HepG2 (cell line): Measurements from ENCODE around the gene MEX3A. TPM values are rescaled to one million over a fixed set of nuclear protein-coding genes. Genes with fewer than 3 reads are reported as not detected.
A peak's percentile ranks its signal among the peaks of the same experiment; 100 is the strongest.

Experiments used
- ATAC-seq: fragments of 200-7000 bp; cut with Tn5 transposase; 3 replicates; pipeline ENCODE4 v1.9.1; 2020; ENCODE audit warnings: mild to moderate bottlenecking, moderate library complexity
- BruUV-seq: library from RNA; stranded (reverse); fragments of 400-500 nt; replicated peaks from 2 replicates; lab custom pipeline; 2021; lab: Mats Ljungman, UMichigan
- CTCF ChIA-PET: fragments of 300-600 bp; formaldehyde crosslinking; extraction: SDS; loops from one replicate; lab custom pipeline; 2021; ENCODE audit warnings: low total read pairs, inconsistent platforms, low intra/inter-chr PET ratio; lab: Yijun Ruan, JAX
- POLR2A ChIA-PET: fragments of 350-600 bp; sonication (Branson Sonifier 250); formaldehyde crosslinking; loops from one replicate; lab custom pipeline; 2020; ENCODE audit warnings: antibody characterized with exemption, inconsistent platforms; lab: Yijun Ruan, JAX
- DNase-seq: peaks from one replicate; pipeline ENCODE4 v3.0.0-alpha.2; 2015; ENCODE audit warnings: low spot score
- FAIRE-seq: peaks from 3 replicates; lab custom pipeline; 2011; peaks lifted over from hg19 to GRCh38; lab: Jason Lieb, UNC
- H2AFZ ChIP-seq: one replicate; pipeline ENCODE4 v1.6.1; 2011; ENCODE audit warnings: low read length, inconsistent platforms
- H3K27ac ChIP-seq: fragments of 300-600 bp; 3 replicates; pipeline ENCODE4 v1.8.0; 2011; ENCODE audit warnings: mixed run types, mild to moderate bottlenecking, mixed read lengths, low read length, inconsistent platforms; ENCODE audit not compliant: insufficient read depth; ENCODE audit errors: extremely low read length
- H3K27me3 ChIP-seq, 2 experiments: fragments of 200-600 bp in 1 of 2; 2 replicates in 1 of 2; 3 replicates in 1 of 2; pipeline versions ENCODE4 v1.6.0 to v1.8.0; 2011; ENCODE audit warnings: low read length in 2 of 2, mild to moderate bottlenecking in 2 of 2, moderate library complexity in 2 of 2, inconsistent platforms in 1 of 2; ENCODE audit not compliant: insufficient read depth in 2 of 2, control insufficient read depth in 1 of 2
- H3K36me3 ChIP-seq, 2 experiments: fragments of 200-600 bp in 1 of 2; replicated peaks in 1 of 2; 2 replicates in 1 of 2; 3 replicates in 1 of 2; pipeline versions ENCODE4 v1.5.1 to v1.8.0; 2011; ENCODE audit warnings: low read length in 2 of 2, inconsistent platforms in 1 of 2; ENCODE audit not compliant: insufficient read depth in 2 of 2, control insufficient read depth in 1 of 2
- H3K4me1 ChIP-seq: 2 replicates; pipeline ENCODE4 v1.5.1; 2012; ENCODE audit warnings: low read length, inconsistent platforms; ENCODE audit not compliant: insufficient read depth
- H3K4me2 ChIP-seq: 2 replicates; pipeline ENCODE4 v1.6.0; 2011; ENCODE audit warnings: low read depth, low read length, inconsistent platforms
- H3K4me3 ChIP-seq, 3 experiments: fragments of 200-600 bp in 1 of 3; sonication (generic), shearing (Covaris generic) in 1 of 3; replicated peaks in 1 of 3; 2 replicates each; pipeline ENCODE4 v1.5.1; 2011 to 2016; ENCODE audit warnings: low read length in 3 of 3, inconsistent platforms in 2 of 3, low read depth in 2 of 3, mild to moderate bottlenecking in 2 of 3, control low read depth in 1 of 3, mixed read lengths in 1 of 3; ENCODE audit not compliant: insufficient read depth in 1 of 3
- H3K79me2 ChIP-seq: one replicate; pipeline ENCODE4 v1.6.1; 2011; ENCODE audit warnings: low read length, inconsistent platforms; ENCODE audit not compliant: insufficient read depth
- H3K9ac ChIP-seq: 2 replicates; pipeline ENCODE4 v1.6.0; 2011; ENCODE audit warnings: mild to moderate bottlenecking, low read depth, low read length, inconsistent platforms; ENCODE audit not compliant: insufficient read depth
- H3K9me3 ChIP-seq: 2 replicates; pipeline ENCODE4 v1.5.1; 2012; ENCODE audit warnings: mild to moderate bottlenecking, low read length
- H4K20me1 ChIP-seq: 2 replicates; pipeline ENCODE4 v1.6.0; 2011; ENCODE audit warnings: inconsistent platforms, mild to moderate bottlenecking, low read length, moderate library complexity; ENCODE audit not compliant: insufficient read depth
- AHR ChIP-seq: IDR thresholded peaks from 2 replicates; pipeline ENCODE4 v1.6.1; 2018; ENCODE audit warnings: missing genetic modification reagents, missing compliant biosample characterization
- ATF3 ChIP-seq: sonication (generic); formaldehyde crosslinking; IDR thresholded peaks from 2 replicates; pipeline ENCODE4 v1.4.0; 2020; ENCODE audit warnings: missing genetic modification reagents
- BRD4 ChIP-seq: sonication (generic); formaldehyde crosslinking; IDR thresholded peaks from 2 replicates; pipeline ENCODE4 v1.4.0; 2020; ENCODE audit warnings: missing genetic modification reagents
- FOXA1 ChIP-seq, 2 experiments: fragments of 450-650 bp in 1 of 2; sonication (generic) in 1 of 2; formaldehyde crosslinking in 1 of 2; IDR thresholded peaks; 2 replicates each; pipeline versions ENCODE4 v1.4.0 to v1.6.1; 2016 to 2020; ENCODE audit warnings: missing genetic modification reagents in 1 of 2
- HMG20A ChIP-seq: IDR thresholded peaks from 2 replicates; pipeline ENCODE4 v1.6.1; 2016; ENCODE audit warnings: borderline replicate concordance
- TAF1 ChIP-seq: sonication (generic); formaldehyde crosslinking; IDR thresholded peaks from 2 replicates; pipeline ENCODE4 v1.4.0; 2020; ENCODE audit warnings: missing genetic modification reagents
- ZFP62 ChIP-seq: sonication (generic); formaldehyde crosslinking; IDR thresholded peaks from 2 replicates; pipeline ENCODE4 v1.4.0; 2020; ENCODE audit warnings: missing genetic modification reagents
- ZFY ChIP-seq: sonication (generic); formaldehyde crosslinking; IDR thresholded peaks from 2 replicates; pipeline ENCODE4 v1.4.0; 2020; ENCODE audit warnings: missing genetic modification reagents
- ZNF598 ChIP-seq: sonication (generic); formaldehyde crosslinking; IDR thresholded peaks from 2 replicates; pipeline ENCODE4 v1.5.1; 2020; ENCODE audit warnings: mild to moderate bottlenecking, missing genetic modification reagents, borderline replicate concordance
- ZSCAN25 ChIP-seq: sonication (generic); formaldehyde crosslinking; IDR thresholded peaks from 2 replicates; pipeline ENCODE4 v1.8.0; 2022; ENCODE audit warnings: mild to moderate bottlenecking, missing genetic modification reagents
- WGBS: methylation state at CpG from one replicate; pipeline ENCODE4 v1.1.6; 2017; ENCODE audit warnings: low lambda C conversion rate; 5-methylcytosine and 5-hydroxymethylcytosine counted together
- in situ Hi-C: cut with HindIII; loops from 2 replicates; pipeline ENCODE4 v1.10.0; 2017; ENCODE audit warnings: low pct_unique_long_range_greater_than_20kb; ENCODE audit not compliant: extremely low pct_ligation_motif_present
- intact Hi-C: fragments of 100-400 bp; cut with micrococcal nuclease; formaldehyde crosslinking; loops from one replicate; pipeline ENCODE4 v1.10.0; 2022; ENCODE audit not compliant: unreplicated experiment
- polyA plus RNA-seq, 8 experiments: library from polyadenylated mRNA; depleted of rRNA in 3 of 8; stranded (reverse) in 7 of 8; unstranded in 1 of 8; fragments of >200 nt; fragmentation: Illumina TruSeq in 4 of 8; extraction: Trizol in 4 of 8; gene quantifications; 2 replicates each; pipeline versions ENCODE4 v1.2.1 to v1.2.3, GENCODE V29; 2011 to 2016; ENCODE audit warnings: low read depth in 4 of 8, missing spikeins in 1 of 8, mixed read lengths in 1 of 8; ENCODE audit not compliant: insufficient read depth in 1 of 8
- total RNA-seq, 5 experiments: library from RNA; depleted of rRNA; stranded (reverse); fragments of >200 nt; fragmentation: Illumina TruSeq; extraction: Trizol; gene quantifications; 2 replicates each; pipeline ENCODE4 v1.2.3, GENCODE V29; 2016; ENCODE audit warnings: low read depth in 1 of 5
- TF ChIP-seq, protein P1 (sequence below): sonication (generic); formaldehyde crosslinking; IDR thresholded peaks from 2 replicates; pipeline ENCODE4 v1.4.0; 2020; ENCODE audit warnings: missing genetic modification reagents

The MEX3A gene
- total and polyA plus RNA-seq, 2 of the 13 experiments (the other 11 are each of a cell fraction or from before 2014, with no cell fraction given) = 7.6 to 9.1 TPM

GRCh38 chr1:156081917-156082308 is 352 bp downstream of the MEX3A start:
- peak overlapping the region; percentile 77 for H3K27ac ChIP-seq
- peaks cover 23% of the 10 kb centered on the region for H3K79me2 ChIP-seq
- DNase-seq (no peak), ATAC-seq (no peak), FAIRE-seq (no peak)
- H3K9me3 ChIP-seq = no peaks in the 10 kb centered on the region
- peaks cover 2% of the 10 kb centered on the region; the same call in 1 of the 2 replicates for H4K20me1 ChIP-seq
- H3K36me3 ChIP-seq = peaks cover 3 to 7% of the 10 kb centered on the region in 2 experiments; a peak in 3 of 5 replicates
- ChIA-PET CTCF (no interaction called here), POLR2A (interaction anchor here (0.5 to 2.6 kb wide), 7 partner anchors 9 to 139 kb away, joined by 3 to 15 read pairs (median 3); no protein-coding TSS in a partner anchor)
- peak overlapping the region; percentile 72 for H3K4me2 ChIP-seq
- H2AFZ ChIP-seq = no peak overlapping the region
- H3K4me3 ChIP-seq = peak overlapping the region; percentile 88 to 94 (median 89)
- in situ Hi-C loops (no loop called here), intact Hi-C loops (loop anchor here (5.0 kb wide), 1 partner anchor 955 kb away; the partner anchor contains the start of gene EFNA1)
- TF ChIP-seq, protein P1, sequence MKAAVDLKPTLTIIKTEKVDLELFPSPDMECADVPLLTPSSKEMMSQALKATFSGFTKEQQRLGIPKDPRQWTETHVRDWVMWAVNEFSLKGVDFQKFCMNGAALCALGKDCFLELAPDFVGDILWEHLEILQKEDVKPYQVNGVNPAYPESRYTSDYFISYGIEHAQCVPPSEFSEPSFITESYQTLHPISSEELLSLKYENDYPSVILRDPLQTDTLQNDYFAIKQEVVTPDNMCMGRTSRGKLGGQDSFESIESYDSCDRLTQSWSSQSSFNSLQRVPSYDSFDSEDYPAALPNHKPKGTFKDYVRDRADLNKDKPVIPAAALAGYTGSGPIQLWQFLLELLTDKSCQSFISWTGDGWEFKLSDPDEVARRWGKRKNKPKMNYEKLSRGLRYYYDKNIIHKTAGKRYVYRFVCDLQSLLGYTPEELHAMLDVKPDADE (CRISPR knock-in tag) = no peak
- TF ChIP-seq AHR (no peak), ZFP62 (CRISPR knock-in tag) (no peak), ZNF598 (CRISPR knock-in tag) (no peak), BRD4 (CRISPR knock-in tag) (0 out of 2 replicates have a peak, but pooled peaks have one; percentile 2), HMG20A (CRISPR knock-in tag) (no peak), ATF3 (CRISPR knock-in tag) (no peak), TAF1 (CRISPR knock-in tag) (no peak), ZFY (CRISPR knock-in tag) (no peak), FOXA1 (IDR thresholded peaks at IDR 0.05) (no peak), FOXA1 (CRISPR knock-in tag; IDR thresholded peaks at IDR 0.05) (no peak), ZSCAN25 (CRISPR knock-in tag) (peak; percentile 12; the same call in 1 of the 2 replicates)
- 0% methylated on average over 7 of the region's 10 CpGs for WGBS
- no TSS peak for BruUV-seq
- peak overlapping the region; percentile 77 for H3K9ac ChIP-seq
- peaks cover 65% of the 10 kb centered on the region for H3K4me1 ChIP-seq
- H3K27me3 ChIP-seq = no peaks in the 10 kb centered on the region; a peak in 1 of 5 replicates
